SK-N-SH (cell line): ENCODE measurements around the gene ZBTB26. TPM values are rescaled to one million over a fixed set of nuclear protein-coding genes. Genes with fewer than 3 reads are reported as not detected.

Experiments
- CTCF ChIA-PET: fragments of 300-600, 350-600 bp; formaldehyde crosslinking; extraction: SDS; loops from one replicate; lab custom pipeline; 2021; lab: Yijun Ruan, JAX
- POLR2A ChIA-PET: fragments of 350-600 bp; sonication (Branson Sonifier 250); formaldehyde crosslinking; extraction: SDS; loops from one replicate; lab custom pipeline; 2020; ENCODE audit warnings: antibody characterized with exemption, inconsistent platforms; lab: Yijun Ruan, JAX
- DNase-seq: peaks from one replicate; pipeline ENCODE4 v3.0.0; 2012
- H2AFZ ChIP-seq: fragments of 200-600 bp; sonication (generic); 2 replicates; pipeline ENCODE4 v1.8.1; 2016; ENCODE audit warnings: antibody characterized with exemption, mild to moderate bottlenecking, low read depth
- H3F3A ChIP-seq: fragments of 200-600 bp; sonication (generic); replicated peaks from 2 replicates; pipeline ENCODE3; 2016; ENCODE audit warnings: antibody characterized with exemption, mild to moderate bottlenecking; ENCODE audit not compliant: insufficient read depth
- H3K27ac ChIP-seq, 2 experiments: fragments of 200-500 bp in 1 of 2; fragments of 200-600 bp in 1 of 2; sonication (Bioruptor generic) in 1 of 2; sonication (generic), shearing (Covaris generic) in 1 of 2; 2 replicates each; pipeline versions ENCODE4 v1.5.1 to v1.6.1; 2014 to 2016; ENCODE audit warnings: low read depth in 2 of 2, inconsistent platforms in 1 of 2, low read length in 1 of 2, mild to moderate bottlenecking in 1 of 2, mixed read lengths in 1 of 2
- H3K27me3 ChIP-seq: fragments of 200-600 bp; sonication (generic), shearing (Covaris generic); 2 replicates; pipeline ENCODE4 v1.6.1; 2016; ENCODE audit warnings: mixed run types; ENCODE audit not compliant: insufficient read depth
- H3K36me3 ChIP-seq, 2 experiments: fragments of 200-500 bp in 1 of 2; fragments of 200-600 bp in 1 of 2; sonication (Bioruptor generic) in 1 of 2; sonication (generic) in 1 of 2; replicated peaks in 1 of 2; 2 replicates each; pipeline versions ENCODE3 to v1.5.1; 2014 to 2016; ENCODE audit warnings: low read length in 1 of 2, mild to moderate bottlenecking in 1 of 2; ENCODE audit not compliant: insufficient read depth in 2 of 2, control insufficient read depth in 1 of 2
- H3K4me1 ChIP-seq, 2 experiments: fragments of 200-500 bp in 1 of 2; fragments of 200-600 bp in 1 of 2; sonication (Bioruptor generic) in 1 of 2; sonication (generic), shearing (Covaris generic) in 1 of 2; 2 replicates each; pipeline versions ENCODE4 v1.5.1 to v1.6.1; 2014 to 2016; ENCODE audit warnings: low read depth in 1 of 2, low read length in 1 of 2, mixed run types in 1 of 2; ENCODE audit not compliant: insufficient read depth in 2 of 2, control insufficient read depth in 1 of 2
- H3K4me2 ChIP-seq: fragments of 200-600 bp; sonication (generic), shearing (Covaris generic); 2 replicates; pipeline ENCODE4 v1.6.1; 2017; ENCODE audit warnings: mixed run types
- H3K4me3 ChIP-seq, 2 experiments: fragments of 200-500 bp in 1 of 2; fragments of 200-600 bp in 1 of 2; sonication (Bioruptor generic) in 1 of 2; sonication (generic), shearing (Covaris generic) in 1 of 2; 2 replicates each; pipeline versions ENCODE4 v1.5.1 to v1.8.1; 2014 to 2016; ENCODE audit warnings: low read depth in 2 of 2, inconsistent platforms in 1 of 2, low read length in 1 of 2, mild to moderate bottlenecking in 1 of 2, mixed read lengths in 1 of 2, moderate library complexity in 1 of 2
- H3K79me2 ChIP-seq: fragments of 200-600 bp; sonication (generic); 2 replicates; pipeline ENCODE4 v1.8.1; 2017; ENCODE audit warnings: mild to moderate bottlenecking; ENCODE audit not compliant: insufficient read depth
- H3K9ac ChIP-seq: fragments of 200-600 bp; sonication (generic); 2 replicates; pipeline ENCODE4 v1.6.1; 2017; ENCODE audit warnings: mixed run types
- H3K9me2 ChIP-seq: fragments of 200-600 bp; sonication (generic); 2 replicates; pipeline ENCODE4 v1.6.1; 2017; ENCODE audit warnings: mixed run types
- H3K9me3 ChIP-seq: fragments of 200-600 bp; sonication (generic); 2 replicates; pipeline ENCODE4 v1.6.1; 2017; ENCODE audit warnings: mixed run types, mild to moderate bottlenecking, moderate library complexity
- H4K20me1 ChIP-seq: fragments of 200-600 bp; sonication (generic); 2 replicates; pipeline ENCODE4 v1.6.1; 2017; ENCODE audit warnings: mild to moderate bottlenecking, mixed run types; ENCODE audit not compliant: insufficient read depth
- ELF1 ChIP-seq: IDR thresholded peaks from 2 replicates; pipeline ENCODE4 v1.4.0; 2012
- FOSL2 ChIP-seq: IDR thresholded peaks from 2 replicates; pipeline ENCODE4 v1.4.0; 2012; ENCODE audit warnings: low read depth, mild to moderate bottlenecking, moderate library complexity, borderline replicate concordance
- FOXJ3 ChIP-seq: sonication (generic); formaldehyde crosslinking; IDR thresholded peaks from 2 replicates; pipeline ENCODE4 v1.5.1; 2020; ENCODE audit warnings: mild to moderate bottlenecking, missing genetic modification reagents
- GATA2 ChIP-seq: sonication (generic); formaldehyde crosslinking; IDR thresholded peaks from 2 replicates; pipeline ENCODE4 v1.5.0; 2020; ENCODE audit warnings: mild to moderate bottlenecking, missing genetic modification reagents
- IRF3 ChIP-seq: fragments of 150-350 bp; IDR thresholded peaks from 2 replicates; pipeline ENCODE4 v1.6.1; 2016; ENCODE audit warnings: mild to moderate bottlenecking, low read depth, low read length
- JUND ChIP-seq: IDR thresholded peaks from 2 replicates; pipeline ENCODE4 v1.4.0; 2012
- MAX ChIP-seq: IDR thresholded peaks from 2 replicates; pipeline ENCODE4 v1.4.0; 2012; ENCODE audit warnings: low read depth
- MEF2A ChIP-seq: IDR thresholded peaks from 2 replicates; pipeline ENCODE4 v1.4.0; 2012; ENCODE audit warnings: low read depth, borderline replicate concordance
- NRF1 ChIP-seq: IDR thresholded peaks from 2 replicates; pipeline ENCODE4 v1.6.1; 2012; ENCODE audit warnings: low read depth, mild to moderate bottlenecking, low read length
- PBX3 ChIP-seq: IDR thresholded peaks from 2 replicates; pipeline ENCODE4; 2012
- POLR2AphosphoS5 ChIP-seq: IDR thresholded peaks from 2 replicates; pipeline ENCODE4 v1.6.1; 2012; ENCODE audit warnings: low read depth, low read length
- RAD21 ChIP-seq: IDR thresholded peaks from 2 replicates; pipeline ENCODE4 v1.6.1; 2012; ENCODE audit warnings: mild to moderate bottlenecking, low read length
- RCOR1 ChIP-seq: fragments of 150-350 bp; IDR thresholded peaks from 2 replicates; pipeline ENCODE4 v1.6.1; 2017; ENCODE audit warnings: antibody characterized with exemption, low read length
- REST ChIP-seq: IDR thresholded peaks from 2 replicates; pipeline ENCODE4 v1.6.1; 2012; ENCODE audit warnings: mild to moderate bottlenecking, low read depth, low read length, moderate library complexity
- SMC3 ChIP-seq: IDR thresholded peaks from 2 replicates; pipeline ENCODE4 v1.6.1; 2012; ENCODE audit warnings: low read depth, low read length, improper control_type of control experiment
- TCF12 ChIP-seq: IDR thresholded peaks from 2 replicates; pipeline ENCODE4 v1.4.0; 2012
- TEAD4 ChIP-seq: IDR thresholded peaks from 2 replicates; pipeline ENCODE4 v1.4.0; 2012; ENCODE audit warnings: mild to moderate bottlenecking, borderline replicate concordance; ENCODE audit not compliant: insufficient read depth
- USF1 ChIP-seq: IDR thresholded peaks from 2 replicates; pipeline ENCODE4 v1.4.0; 2012; ENCODE audit warnings: low read depth, borderline replicate concordance
- USF2 ChIP-seq: fragments of 150-350 bp; IDR thresholded peaks from 2 replicates; pipeline ENCODE4 v1.6.1; 2017; ENCODE audit warnings: antibody characterized with exemption, low read length, low read depth, borderline replicate concordance
- WGBS: methylation state at CpG from one replicate; pipeline ENCODE4 v1.1.6; 2017; ENCODE audit warnings: low lambda C conversion rate; 5-methylcytosine and 5-hydroxymethylcytosine counted together
- polyA plus RNA-seq, 3 experiments: library from polyadenylated mRNA; depleted of rRNA; stranded (reverse); fragments of >200 nt; gene quantifications; 2 replicates each; pipeline ENCODE4 v1.2.3, GENCODE V29; 2012

Gene ZBTB26
- polyA plus RNA-seq, 1 of the 3 experiments (the other 2 are of a cell fraction), result 3.9 TPM

- H3F3A ChIP-seq, result peaks cover 14% of the 10 kb centered on the region
- TF ChIP-seq USF2 (no peak), RCOR1 (no peak), MAX (no peak), FOSL2 (no peak), POLR2AphosphoS5 (no peak), TCF12 (no peak)
- no peaks in the 10 kb centered on the region for H3K9me3 ChIP-seq
- peaks cover 0 to 3% of the 10 kb centered on the region in 2 experiments for H3K36me3 ChIP-seq
- no peaks in the 10 kb centered on the region for H3K27me3 ChIP-seq
- H3K79me2 ChIP-seq, result peaks cover 96% of the 10 kb centered on the region
- no peak overlapping the region for H3K9ac ChIP-seq
- H3K4me3 ChIP-seq, result no peak overlapping the region
- peaks cover 0 to 30% of the 10 kb centered on the region in 2 experiments; a peak in 2 of 4 replicates for H3K4me1 ChIP-seq
- no peaks in the 10 kb centered on the region for H3K9me2 ChIP-seq
- no peak for DNase-seq
- CTCF ChIA-PET, result interaction anchor here (0.9 kb wide), 1 partner anchor 10 kb away, joined by 3 read pairs; the partner anchor contains the start of gene RABGAP1
- WGBS, result 97% methylated on average over 1 of the region's 1 CpG
- peaks cover 72% of the 10 kb centered on the region for H4K20me1 ChIP-seq
- no peak overlapping the region for H3K27ac ChIP-seq
- POLR2A ChIA-PET, result no interaction called here
- H3K4me2 ChIP-seq, result no peak overlapping the region
- H2AFZ ChIP-seq, result no peak overlapping the region
These were observed 19.7 kb upstream of the ZBTB26 start for GRCh38 chr9:122951056-122951455.

GRCh38 chr9:122950263-122950662 lies 19.0 kb upstream of the ZBTB26 start:
- H3K9me3 ChIP-seq, result no peaks in the 10 kb centered on the region
- H3K4me2 ChIP-seq, result no peak overlapping the region
- H4K20me1 ChIP-seq, result peaks cover 71% of the 10 kb centered on the region
- TF ChIP-seq RAD21 (no peak), FOSL2 (no peak), SMC3 (no peak), MAX (no peak), JUND (no peak), USF1 (no peak), IRF3 (no peak), FOXJ3 (CRISPR knock-in tag) (no peak), ELF1 (no peak), PBX3 (no peak), GATA2 (CRISPR knock-in tag) (no peak), REST (no peak), TEAD4 (no peak), NRF1 (no peak), RCOR1 (no peak), POLR2AphosphoS5 (no peak), MEF2A (no peak)
- TF ChIP-seq, all 33 proteins: peak for 0
- ChIA-PET POLR2A (no interaction called here), CTCF (interaction anchor here (0.9 kb wide), 1 partner anchor 9 kb away, joined by 3 read pairs; the partner anchor contains the start of gene RABGAP1)
- H3K9me2 ChIP-seq, result no peaks in the 10 kb centered on the region
- H3F3A ChIP-seq, result peaks cover 17% of the 10 kb centered on the region
- H3K79me2 ChIP-seq, result peaks cover 96% of the 10 kb centered on the region
- peaks cover 0 to 34% of the 10 kb centered on the region in 2 experiments; a peak in 2 of 4 replicates for H3K4me1 ChIP-seq
- no peaks in the 10 kb centered on the region for H3K27me3 ChIP-seq
- WGBS, result 97% methylated on average over 3 of the region's 3 CpGs
- no peak for DNase-seq
- no peak overlapping the region for H2AFZ ChIP-seq
- no peak overlapping the region for H3K9ac ChIP-seq
- no peak overlapping the region for H3K27ac ChIP-seq
- H3K4me3 ChIP-seq, result no peak overlapping the region
- peaks cover 0 to 7% of the 10 kb centered on the region in 2 experiments for H3K36me3 ChIP-seq
